Activated T-helper 2 cell treated with anti-CD3 and anti-CD28 coated beads, Interferon-gamma antibody, Interleukin-2, Interleukin-4, amounts not matched to agents 10 μg/mL and 5 μg/mL and 100 μg/mL, durations not matched to agents 14 hours and 24 hours and 36 hours (primary cell): ENCODE data around the gene SCFD2. TPM values are rescaled to one million over a fixed set of nuclear protein-coding genes. Genes with fewer than 3 reads are reported as not detected.

Experiments
- DNase-seq: peaks from one replicate; pipeline ENCODE4 v3.0.0; 2021; ENCODE audit warnings: low spot score
- H3K27ac Mint-ChIP-seq: one replicate; pipeline ENCODE4 v1.8.0; 2021; ENCODE audit warnings: mixed read lengths
- H3K27me3 Mint-ChIP-seq: one replicate; pipeline ENCODE4 v1.8.0; 2021; ENCODE audit warnings: low read depth, mixed read lengths
- H3K36me3 Mint-ChIP-seq: one replicate; pipeline ENCODE4 v1.8.0; 2021; ENCODE audit warnings: low read depth, mixed read lengths
- H3K4me1 Mint-ChIP-seq: one replicate; pipeline ENCODE4 v1.8.0; 2021; ENCODE audit warnings: low read depth, mixed read lengths
- H3K4me3 Mint-ChIP-seq: one replicate; pipeline ENCODE4 v1.8.0; 2021; ENCODE audit warnings: low read depth, mild to moderate bottlenecking, moderate library complexity, mixed read lengths
- H3K9me3 Mint-ChIP-seq: one replicate; pipeline ENCODE4 v1.8.0; 2021; ENCODE audit warnings: mixed read lengths
- intact Hi-C: fragments of 100-400 bp; cut with micrococcal nuclease; formaldehyde crosslinking; loops from one replicate; pipeline ENCODE4 v1.15.1; 2023
- total RNA-seq: library from RNA; stranded (reverse); gene quantifications from 2 replicates; pipeline ENCODE4 v1.2.3, GENCODE V29; 2022

SCFD2 gene
- total RNA-seq, 1 donor from 2014 or later = 26.3 TPM

DNA sequence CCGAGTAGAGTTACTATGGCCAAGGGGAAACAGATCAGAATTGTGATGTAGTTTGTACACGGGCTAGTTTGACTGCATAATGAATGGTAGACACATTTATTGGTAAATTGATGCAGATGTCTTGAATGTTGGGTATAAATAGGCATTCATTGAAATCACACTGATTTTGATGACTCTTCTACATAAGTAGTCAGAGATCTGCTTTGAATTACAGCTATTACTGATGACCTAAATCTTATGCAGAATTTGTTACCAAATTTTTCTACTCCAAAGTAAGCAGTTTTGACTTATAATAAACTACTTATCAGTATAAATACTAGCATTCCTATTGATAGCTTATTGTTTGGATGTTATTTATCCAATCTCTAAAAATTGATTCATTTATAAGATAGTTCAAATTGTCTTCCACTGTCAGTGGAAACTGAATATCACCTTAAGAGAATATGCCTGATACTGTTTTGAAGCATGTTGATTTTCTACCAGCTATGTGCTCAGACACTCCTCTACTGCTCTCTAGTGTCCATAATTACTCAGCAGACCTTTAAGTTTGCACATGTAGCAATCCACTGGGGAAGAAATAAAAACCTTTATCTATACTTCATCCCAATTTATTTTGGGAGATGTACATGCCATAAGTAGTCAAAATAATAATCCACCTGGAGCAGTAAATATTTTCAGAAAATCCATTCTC, 383.5 kb downstream of the SCFD2 start:
- no peaks in the 10 kb centered on the region for H3K36me3 Mint-ChIP-seq
- H3K9me3 Mint-ChIP-seq = no peaks in the 10 kb centered on the region
- intact Hi-C loops = loop anchor here (5.0 kb wide), 3 partner anchors 320 to 435 kb away; no protein-coding TSS in a partner anchor
- peaks cover 3% of the 10 kb centered on the region for H3K4me1 Mint-ChIP-seq
- DNase-seq = no peak
- H3K27ac Mint-ChIP-seq = no peak overlapping the region
- no peak overlapping the region for H3K4me3 Mint-ChIP-seq
- H3K27me3 Mint-ChIP-seq = no peaks in the 10 kb centered on the region

DNA sequence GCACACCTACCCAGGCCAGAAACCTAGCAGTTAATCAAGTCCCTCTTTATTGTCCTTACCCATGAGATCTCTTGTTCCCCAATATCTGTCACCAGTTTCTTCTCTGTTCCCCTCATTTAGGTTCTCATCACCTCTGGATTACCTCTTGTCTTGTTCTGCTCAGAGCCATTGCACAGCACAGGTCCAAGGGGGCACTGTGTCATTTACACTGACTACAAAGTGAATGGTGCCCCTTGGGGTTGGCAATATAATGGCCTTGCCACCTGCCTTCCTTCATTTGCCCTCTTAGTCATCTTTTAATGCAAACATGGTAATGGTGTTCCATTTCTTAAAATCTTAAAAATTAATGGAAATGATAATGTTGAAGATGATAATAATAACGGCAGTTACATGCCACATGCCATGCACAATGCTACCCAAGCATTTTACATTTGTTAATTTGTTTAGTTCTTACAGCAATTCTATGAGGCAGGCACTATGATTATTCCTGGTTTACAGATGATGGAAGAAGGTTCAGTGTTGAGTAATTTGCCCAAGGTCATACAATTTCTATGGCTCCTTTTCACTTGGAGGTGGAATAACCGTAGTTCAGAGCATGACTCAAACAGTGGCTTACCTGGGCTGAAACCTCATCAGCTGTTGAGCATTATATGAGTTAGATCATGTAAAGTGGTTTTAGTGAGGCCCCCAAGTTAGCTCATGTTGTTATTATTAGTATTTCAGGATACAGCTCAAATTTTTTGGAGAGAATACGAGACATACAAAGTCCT, 385.9 kb downstream of the SCFD2 start:
- Mint-ChIP-seq H3K4me3 (no peak overlapping the region), H3K27me3 (no peaks in the 10 kb centered on the region), H3K4me1 (peaks cover 3% of the 10 kb centered on the region), H3K27ac (no peak overlapping the region), H3K36me3 (no peaks in the 10 kb centered on the region), H3K9me3 (no peaks in the 10 kb centered on the region)
- intact Hi-C loops = loop anchor here (5.0 kb wide), 3 partner anchors 318 to 433 kb away; no protein-coding TSS in a partner anchor
- DNase-seq = no peak

DNA sequence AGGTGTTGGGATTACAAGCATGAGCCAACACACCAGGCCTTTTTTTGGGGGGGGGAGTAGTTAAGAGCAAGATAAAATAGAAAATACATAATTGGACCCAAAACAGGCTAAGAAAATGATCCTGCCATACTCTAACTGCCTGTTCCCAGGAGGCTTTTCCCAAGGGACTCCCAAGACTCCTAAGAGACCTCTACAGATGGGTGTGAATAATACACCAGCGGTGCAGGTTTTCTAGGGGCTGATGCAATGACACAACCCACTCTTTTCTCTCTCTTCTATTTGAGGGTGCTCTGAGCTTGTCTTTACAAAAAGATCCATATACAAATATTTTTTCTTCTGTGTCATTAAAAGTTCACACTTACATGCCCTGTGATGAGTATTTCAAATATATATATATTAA, 386.8 kb downstream of the SCFD2 start:
- H3K27ac Mint-ChIP-seq = no peak overlapping the region
- no peak for DNase-seq
- no peaks in the 10 kb centered on the region for H3K36me3 Mint-ChIP-seq
- no peak overlapping the region for H3K4me3 Mint-ChIP-seq
- intact Hi-C loops = no loop called here
- H3K4me1 Mint-ChIP-seq = peaks cover 3% of the 10 kb centered on the region
- no peaks in the 10 kb centered on the region for H3K27me3 Mint-ChIP-seq
- H3K9me3 Mint-ChIP-seq = no peaks in the 10 kb centered on the region

DNA sequence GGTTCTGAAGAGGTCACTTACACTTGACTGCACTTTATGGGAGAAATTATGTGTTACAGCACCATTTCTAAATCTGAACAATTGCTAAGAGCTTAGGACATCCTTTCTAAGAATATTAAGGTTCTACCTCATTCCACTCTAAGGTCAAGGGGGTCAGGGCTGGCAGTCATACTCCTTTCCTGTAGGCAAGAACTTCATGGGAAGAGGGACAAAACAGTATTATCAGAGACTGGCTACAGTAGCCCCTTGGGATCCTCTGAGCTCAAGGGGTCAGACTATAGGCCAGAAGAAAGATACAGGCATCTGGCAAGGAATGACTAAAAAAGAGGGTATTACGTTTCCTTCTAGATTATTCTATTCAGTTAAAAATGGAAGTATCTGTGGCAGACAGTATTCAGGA, 388.6 kb downstream of the SCFD2 start:
- no peak for DNase-seq
- no peaks in the 10 kb centered on the region for H3K27me3 Mint-ChIP-seq
- no peaks in the 10 kb centered on the region for H3K9me3 Mint-ChIP-seq
- intact Hi-C loops = no loop called here
- H3K4me1 Mint-ChIP-seq = no peaks in the 10 kb centered on the region
- H3K4me3 Mint-ChIP-seq = no peak overlapping the region
- no peaks in the 10 kb centered on the region for H3K36me3 Mint-ChIP-seq
- H3K27ac Mint-ChIP-seq = no peak overlapping the region

DNA sequence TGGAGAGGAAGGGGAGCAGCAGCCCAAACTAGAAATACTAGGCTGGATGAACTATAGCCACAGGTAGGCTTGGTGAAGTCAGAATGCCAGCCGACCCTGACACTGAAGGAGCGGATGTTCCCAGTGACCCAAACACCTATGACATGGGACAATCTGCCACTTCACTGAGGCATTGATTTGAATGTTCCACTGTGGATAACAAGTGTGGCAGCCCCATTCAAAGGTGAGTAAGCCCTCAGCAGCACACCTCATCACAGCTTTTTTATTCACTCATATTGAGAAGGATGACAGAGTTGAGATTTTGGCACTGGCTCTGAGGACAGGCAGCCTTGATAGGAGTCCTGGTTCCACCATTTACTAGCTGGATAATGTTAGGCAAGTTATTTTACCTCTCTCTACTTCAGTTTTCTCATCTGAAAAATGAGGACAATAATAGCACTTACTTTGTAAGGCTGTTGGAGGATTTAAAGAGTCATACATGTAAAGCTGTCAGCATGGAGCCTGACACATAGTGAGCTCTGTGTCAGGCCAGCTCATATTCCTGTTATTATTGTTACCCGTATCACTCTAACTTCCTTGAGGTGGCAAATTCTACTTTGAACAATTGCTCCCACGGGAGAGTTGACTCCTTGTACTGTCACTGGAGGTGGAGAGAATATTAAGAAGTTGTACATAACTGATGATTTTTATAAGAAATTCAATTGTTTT, 389.2 kb downstream of the SCFD2 start:
- H3K4me3 Mint-ChIP-seq = no peak overlapping the region
- H3K27ac Mint-ChIP-seq = no peak overlapping the region
- intact Hi-C loops = no loop called here
- no peaks in the 10 kb centered on the region for H3K36me3 Mint-ChIP-seq
- H3K27me3 Mint-ChIP-seq = no peaks in the 10 kb centered on the region
- no peak for DNase-seq
- no peaks in the 10 kb centered on the region for H3K9me3 Mint-ChIP-seq
- no peaks in the 10 kb centered on the region for H3K4me1 Mint-ChIP-seq

DNA sequence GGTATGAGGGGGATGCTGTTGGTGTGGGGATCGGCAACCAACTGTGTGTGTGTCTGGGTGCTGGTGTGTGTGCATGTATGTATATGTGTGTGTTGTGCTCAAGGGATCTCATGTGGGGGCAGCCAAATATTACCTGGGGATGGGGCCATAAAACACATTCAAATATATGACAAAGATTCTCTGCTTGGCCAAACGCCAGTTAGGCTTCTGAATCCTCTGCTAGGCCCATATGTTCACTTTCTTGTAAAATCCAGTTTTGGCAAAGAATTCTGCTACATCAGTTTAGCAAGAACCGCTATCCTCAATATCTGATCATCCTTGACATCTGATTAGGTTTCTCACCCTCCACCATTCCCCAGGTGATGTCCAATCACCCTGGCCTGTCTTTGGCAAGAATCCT, 397.2 kb downstream of the SCFD2 start:
- Mint-ChIP-seq H3K36me3 (no peaks in the 10 kb centered on the region), H3K9me3 (peaks cover 3% of the 10 kb centered on the region), H3K4me3 (no peak overlapping the region), H3K27ac (no peak overlapping the region), H3K4me1 (no peaks in the 10 kb centered on the region), H3K27me3 (no peaks in the 10 kb centered on the region)
- intact Hi-C loops = no loop called here
- no peak for DNase-seq

DNA sequence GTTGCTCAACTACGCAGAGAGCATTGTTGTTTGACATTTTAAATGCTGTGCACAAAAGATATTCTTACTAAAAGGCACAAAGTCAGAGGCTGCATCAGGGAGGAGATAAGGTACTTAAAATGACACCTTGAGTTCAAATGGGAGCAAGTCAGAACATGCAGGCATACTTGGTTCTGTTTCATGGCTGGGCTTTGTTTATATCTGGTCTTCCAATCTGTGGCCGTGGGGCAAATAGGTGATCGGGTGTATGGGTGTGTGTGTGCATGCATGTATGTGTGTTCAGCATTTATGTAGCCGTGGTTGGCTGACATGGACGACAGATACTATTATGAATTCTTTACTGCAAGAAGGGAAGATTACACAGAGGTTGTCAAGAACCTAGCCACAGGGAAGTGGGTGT, 397.6 kb downstream of the SCFD2 start:
- no peak for DNase-seq
- no peaks in the 10 kb centered on the region for H3K27me3 Mint-ChIP-seq
- no peaks in the 10 kb centered on the region for H3K36me3 Mint-ChIP-seq
- no peak overlapping the region for H3K4me3 Mint-ChIP-seq
- peaks cover 3% of the 10 kb centered on the region for H3K9me3 Mint-ChIP-seq
- H3K27ac Mint-ChIP-seq = no peak overlapping the region
- H3K4me1 Mint-ChIP-seq = no peaks in the 10 kb centered on the region
- intact Hi-C loops = no loop called here

DNA sequence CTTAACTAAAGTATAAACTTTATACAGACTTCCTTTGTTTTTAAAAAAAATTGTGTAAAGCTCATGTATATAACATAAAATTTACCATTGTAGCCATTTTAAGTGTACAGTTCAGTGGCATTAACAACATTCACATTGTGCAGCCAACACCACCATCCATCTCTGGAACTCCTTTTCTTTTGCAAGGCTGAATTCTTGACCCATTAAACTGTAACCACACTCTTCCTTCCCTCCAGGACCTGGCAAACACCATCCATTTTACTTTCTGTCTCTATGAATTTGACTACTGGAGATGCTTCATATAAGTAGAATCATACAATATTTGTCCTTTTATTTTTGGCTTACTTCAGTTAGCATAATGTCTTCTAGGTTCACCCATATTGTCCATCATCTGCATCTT, 399.1 kb downstream of the SCFD2 start:
- H3K27ac Mint-ChIP-seq = no peak overlapping the region
- DNase-seq = no peak
- H3K9me3 Mint-ChIP-seq = peaks cover 3% of the 10 kb centered on the region
- intact Hi-C loops = no loop called here
- no peaks in the 10 kb centered on the region for H3K36me3 Mint-ChIP-seq
- no peaks in the 10 kb centered on the region for H3K4me1 Mint-ChIP-seq
- no peaks in the 10 kb centered on the region for H3K27me3 Mint-ChIP-seq
- H3K4me3 Mint-ChIP-seq = no peak overlapping the region

DNA sequence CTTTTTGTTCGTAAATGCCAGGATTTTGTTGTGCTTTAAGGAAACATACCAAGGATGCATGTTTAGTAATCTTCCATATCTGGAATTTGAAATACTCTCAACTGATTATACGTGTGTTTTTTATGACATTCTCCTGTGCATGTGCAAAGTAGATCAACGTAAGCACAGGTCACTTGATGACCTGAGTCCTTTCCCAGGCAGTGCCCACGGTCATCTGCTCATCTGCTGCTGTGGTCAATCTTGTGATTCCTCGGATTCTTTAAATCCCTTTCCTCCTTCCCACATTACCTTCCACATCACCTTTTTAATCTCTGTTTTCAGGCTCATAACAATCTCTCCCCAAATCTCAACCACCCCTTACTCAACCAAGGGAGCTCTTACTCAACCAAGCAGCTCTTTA, 399.7 kb downstream of the SCFD2 start:
- Mint-ChIP-seq H3K27me3 (no peaks in the 10 kb centered on the region), H3K9me3 (peaks cover 1% of the 10 kb centered on the region), H3K4me3 (no peak overlapping the region), H3K27ac (no peak overlapping the region), H3K36me3 (no peaks in the 10 kb centered on the region), H3K4me1 (no peaks in the 10 kb centered on the region)
- no peak for DNase-seq
- intact Hi-C loops = no loop called here

DNA sequence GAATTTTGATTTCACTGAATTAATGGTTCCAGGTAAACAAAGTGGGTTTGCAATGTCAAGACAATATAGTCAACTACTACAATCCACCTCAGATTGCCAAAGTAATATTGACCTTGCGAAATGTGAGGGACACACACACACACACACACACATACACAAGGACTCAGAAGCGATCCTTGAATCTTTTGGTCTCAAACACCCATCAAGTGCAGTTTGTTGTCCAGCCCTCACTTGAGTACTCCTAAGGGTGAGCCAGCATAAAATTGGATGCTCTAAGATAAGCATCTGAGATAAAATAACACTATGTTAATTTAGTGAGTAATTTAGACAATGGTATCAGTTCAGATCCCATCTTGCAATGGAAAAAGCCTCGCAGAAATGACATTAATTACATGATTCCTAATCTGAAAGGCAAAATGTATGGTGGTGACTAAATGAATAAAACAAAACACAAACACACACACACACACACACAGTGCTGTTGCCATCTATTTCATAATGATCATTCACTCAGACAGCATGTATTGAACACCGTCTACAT, 401.2 kb downstream of the SCFD2 start:
- Mint-ChIP-seq H3K4me3 (no peak overlapping the region), H3K36me3 (no peaks in the 10 kb centered on the region), H3K4me1 (no peaks in the 10 kb centered on the region), H3K27me3 (no peaks in the 10 kb centered on the region), H3K9me3 (no peaks in the 10 kb centered on the region), H3K27ac (no peak overlapping the region)
- DNase-seq = no peak
- intact Hi-C loops = no loop called here

DNA sequence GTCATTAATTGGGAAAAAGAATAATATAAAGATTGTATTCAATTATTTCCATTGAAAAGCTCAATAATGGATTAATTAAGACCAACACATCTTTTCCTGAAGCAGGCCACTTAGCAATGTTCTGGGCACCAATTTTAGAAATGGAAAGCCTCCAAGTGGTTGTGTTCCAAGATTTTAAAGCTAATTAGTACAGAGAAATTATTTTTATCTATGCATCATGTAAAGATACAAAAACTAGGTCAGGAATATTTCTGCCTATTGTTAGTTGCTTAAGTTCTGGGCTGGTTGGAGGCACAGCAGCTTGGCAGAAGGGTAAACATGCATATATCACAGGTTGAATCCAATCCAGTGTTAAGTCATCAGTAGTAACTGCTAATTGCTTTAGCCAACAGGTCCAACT, 401.9 kb downstream of the SCFD2 start:
- H3K4me3 Mint-ChIP-seq = no peak overlapping the region
- DNase-seq = no peak
- no peak overlapping the region for H3K27ac Mint-ChIP-seq
- no peaks in the 10 kb centered on the region for H3K27me3 Mint-ChIP-seq
- intact Hi-C loops = no loop called here
- H3K4me1 Mint-ChIP-seq = no peaks in the 10 kb centered on the region
- no peaks in the 10 kb centered on the region for H3K36me3 Mint-ChIP-seq
- no peaks in the 10 kb centered on the region for H3K9me3 Mint-ChIP-seq

DNA sequence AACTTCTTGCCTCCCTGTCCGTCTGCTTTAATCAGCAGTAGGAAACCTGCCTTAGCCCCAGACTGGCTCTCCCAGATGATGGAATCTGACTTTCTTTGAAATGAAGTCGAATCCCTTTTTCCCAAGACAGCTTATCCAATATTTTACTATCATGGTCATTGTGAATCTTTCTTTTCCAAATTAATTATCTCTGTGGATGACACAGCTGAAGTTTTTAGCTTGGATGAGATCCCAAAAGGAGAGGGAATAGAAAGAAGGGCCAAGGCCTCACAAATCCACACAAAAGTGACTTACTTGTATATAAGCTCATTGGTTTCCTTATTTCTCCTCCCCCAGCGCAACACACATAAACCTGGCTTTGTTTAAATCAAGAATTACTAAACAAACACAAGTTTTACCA, 403.1 kb downstream of the SCFD2 start:
- no peaks in the 10 kb centered on the region for H3K4me1 Mint-ChIP-seq
- no peaks in the 10 kb centered on the region for H3K36me3 Mint-ChIP-seq

More for the DNA sequence above, 403.1 kb downstream of the SCFD2 start:
- H3K27me3 Mint-ChIP-seq = no peaks in the 10 kb centered on the region
- no peaks in the 10 kb centered on the region for H3K9me3 Mint-ChIP-seq
- no peak for DNase-seq
- no peak overlapping the region for H3K27ac Mint-ChIP-seq
- intact Hi-C loops = no loop called here
- no peak overlapping the region for H3K4me3 Mint-ChIP-seq
